NCI-H446 treated with DMSO at 0.1 percent for 48 hours (cell line): ENCODE results near the gene HLA-DMB.
"Not testable (repeated sequence)": the region's sequence is repeated elsewhere in the genome, so short reads cannot be mapped to it uniquely, and the experiment has no call there.

Source experiments
- DNase-seq: peaks from one replicate; lab custom pipeline; 2025; lab: John Stamatoyannopoulos, UW

The HLA-DMB gene

DNA sequence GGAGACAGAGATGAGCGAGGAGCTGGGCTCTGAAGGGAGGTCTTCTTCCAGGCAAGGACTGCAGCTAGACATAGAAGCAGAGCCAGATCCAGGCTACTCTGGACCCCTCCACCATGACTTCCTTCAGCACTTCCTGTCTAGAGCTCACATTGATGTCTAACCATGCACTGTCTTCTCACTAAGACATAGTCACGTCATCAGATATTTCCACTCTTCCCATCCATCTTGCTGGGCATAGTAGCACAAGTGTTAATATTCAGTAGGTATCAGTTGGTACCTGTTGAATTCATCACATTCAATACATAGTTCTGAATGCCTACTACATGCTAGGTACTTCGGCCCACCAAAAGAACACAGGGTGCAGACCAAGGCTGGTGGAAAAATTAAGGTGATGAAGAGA is 9.2 kb upstream of the HLA-DMB start:
- no peak for DNase-seq

DNA sequence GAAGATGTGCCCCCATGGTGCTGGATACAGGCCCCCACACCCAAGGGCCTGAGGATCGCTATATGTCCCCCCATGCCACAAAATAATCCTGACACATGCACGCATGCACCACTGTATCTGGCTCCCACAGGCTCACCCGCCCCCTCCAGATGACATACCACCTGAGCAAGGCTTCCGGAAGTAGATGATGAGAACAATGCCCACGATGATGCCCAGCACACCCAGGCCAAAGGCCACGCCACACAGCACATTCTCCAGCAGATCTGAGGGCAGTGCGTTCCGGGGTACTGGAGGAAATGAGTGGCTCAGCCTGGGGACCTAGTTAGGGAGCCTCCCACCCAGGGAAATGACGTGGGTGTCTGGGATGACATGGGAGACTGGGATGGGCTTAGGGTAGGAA is 8.3 kb upstream of the HLA-DMB start:
- no peak for DNase-seq

DNA sequence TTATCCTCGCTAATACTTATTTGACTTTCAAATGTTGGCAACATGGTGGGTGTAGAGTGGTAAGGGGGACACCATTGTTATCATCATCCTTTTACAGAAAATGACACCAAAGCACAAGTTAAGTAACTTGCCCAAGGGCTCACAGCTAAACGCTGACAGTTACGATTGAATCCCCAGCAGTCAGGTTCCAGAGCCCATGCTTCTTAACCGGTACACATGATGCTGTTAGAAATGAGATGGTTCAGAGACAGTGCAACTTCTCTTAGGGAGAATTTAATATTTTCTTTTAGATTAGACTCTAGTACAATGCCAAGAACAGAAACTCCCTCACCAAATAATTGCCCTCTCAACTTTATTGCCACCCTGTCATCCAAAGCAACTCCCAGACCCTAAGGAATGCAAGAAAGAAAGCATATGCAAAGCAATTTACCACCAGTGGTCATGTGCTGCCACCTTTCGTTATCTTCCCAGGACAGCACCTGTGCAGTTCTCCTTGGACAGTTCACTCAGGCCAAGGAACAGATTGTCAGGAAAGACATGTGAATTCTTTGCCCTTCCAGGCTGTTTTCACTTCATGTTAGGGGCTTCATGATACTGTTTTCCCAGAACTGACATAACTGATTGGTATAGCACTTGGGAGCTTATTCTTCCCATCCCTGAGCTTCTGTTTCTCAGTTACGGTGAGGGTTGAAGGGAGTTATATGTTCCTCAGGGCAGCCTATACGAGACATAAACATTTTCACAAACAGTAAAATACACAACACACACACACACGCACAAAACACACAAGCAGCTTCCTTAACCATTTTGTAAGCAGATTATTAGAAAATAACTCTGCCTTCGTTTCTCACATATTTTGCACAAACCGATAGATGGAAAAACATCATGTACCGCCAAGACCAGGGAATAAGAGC is 7.0 kb upstream of the HLA-DMB start:
- no peak for DNase-seq

GRCh38 chr6:32946893-32947292 is 6.1 kb upstream of the HLA-DMB start:
- no peak for DNase-seq

- no peak for DNase-seq
Measured at GRCh38 chr6:32945953-32946352, 5.1 kb upstream of the HLA-DMB start.

- no peak for DNase-seq
Measured at GRCh38 chr6:32945108-32945760, 4.4 kb upstream of the HLA-DMB start.

- DNase-seq: no peak
Measured at GRCh38 chr6:32943864-32944649, 3.2 kb upstream of the HLA-DMB start.

- DNase-seq: not testable (repeated sequence)
Measured at GRCh38 chr6:32942555-32943123, 1.8 kb upstream of the HLA-DMB start.

DNA sequence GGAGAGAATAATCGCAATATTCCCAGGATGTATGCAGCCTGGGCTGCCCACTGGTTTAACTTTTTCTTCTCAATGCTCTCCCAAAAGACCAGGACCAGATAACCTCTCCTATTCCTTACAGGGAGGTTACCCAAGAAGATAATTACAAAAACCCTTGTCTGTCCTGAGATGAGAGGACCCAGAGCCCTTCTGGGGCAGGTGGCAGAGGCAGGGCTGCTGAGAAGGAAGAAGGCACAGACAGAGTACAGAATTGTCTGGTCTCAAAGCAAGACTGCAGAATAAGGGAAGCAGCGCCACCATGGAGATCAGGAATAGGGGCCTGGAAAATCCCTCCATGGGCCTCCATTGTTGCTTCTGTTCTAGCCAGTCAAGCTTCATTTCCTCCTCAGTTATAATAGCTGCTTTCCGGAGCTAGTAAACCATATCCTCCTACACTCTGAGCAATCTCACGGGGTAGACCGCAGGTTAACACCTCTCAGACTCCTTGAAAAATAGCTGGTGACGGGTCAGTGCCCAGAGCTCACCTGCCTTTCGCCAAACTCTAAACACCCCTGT is 463 bp upstream of the HLA-DMB start:
- no peak for DNase-seq

DNA sequence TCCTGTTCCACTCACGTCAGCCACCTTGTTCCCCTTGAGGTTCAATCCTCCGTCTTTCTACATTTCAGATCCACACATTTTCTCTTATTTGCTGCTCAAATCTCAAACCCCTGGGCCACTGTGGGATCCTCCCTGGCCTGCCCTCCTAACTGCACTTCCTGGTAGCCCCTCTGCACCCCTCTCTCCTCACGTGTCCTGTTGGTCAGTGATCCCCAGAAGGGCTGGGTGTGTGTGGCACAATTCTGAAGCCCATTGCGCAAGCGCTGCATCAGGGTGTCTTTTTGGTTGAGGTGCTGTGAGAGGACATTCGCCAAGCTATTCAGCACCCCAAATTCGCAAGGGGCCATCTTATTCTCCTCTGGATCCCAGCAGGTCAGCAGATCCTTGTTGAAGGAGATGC is 2.3 kb downstream of the HLA-DMB start:
- DNase-seq: no peak

DNA sequence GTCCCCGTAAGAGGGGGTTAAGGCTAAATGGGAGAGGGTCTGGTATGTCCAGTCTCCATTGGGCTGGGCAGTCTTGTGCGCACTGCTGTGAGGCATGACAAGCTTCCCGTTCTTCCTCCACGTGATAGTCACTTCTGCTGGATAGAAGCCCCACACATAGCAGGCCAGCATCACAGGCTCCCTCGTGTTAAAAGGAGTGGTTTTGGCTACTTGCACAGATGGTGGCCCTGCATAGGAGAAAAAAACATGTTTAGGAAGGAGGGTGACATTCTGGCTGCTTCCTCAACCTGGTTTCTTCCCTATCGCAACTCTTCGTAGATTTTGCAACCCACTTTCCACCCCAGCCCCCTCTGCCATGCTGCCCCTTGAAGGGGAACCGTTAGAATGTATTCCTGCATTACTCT is 3.6 kb downstream of the HLA-DMB start:
- no peak for DNase-seq

DNA sequence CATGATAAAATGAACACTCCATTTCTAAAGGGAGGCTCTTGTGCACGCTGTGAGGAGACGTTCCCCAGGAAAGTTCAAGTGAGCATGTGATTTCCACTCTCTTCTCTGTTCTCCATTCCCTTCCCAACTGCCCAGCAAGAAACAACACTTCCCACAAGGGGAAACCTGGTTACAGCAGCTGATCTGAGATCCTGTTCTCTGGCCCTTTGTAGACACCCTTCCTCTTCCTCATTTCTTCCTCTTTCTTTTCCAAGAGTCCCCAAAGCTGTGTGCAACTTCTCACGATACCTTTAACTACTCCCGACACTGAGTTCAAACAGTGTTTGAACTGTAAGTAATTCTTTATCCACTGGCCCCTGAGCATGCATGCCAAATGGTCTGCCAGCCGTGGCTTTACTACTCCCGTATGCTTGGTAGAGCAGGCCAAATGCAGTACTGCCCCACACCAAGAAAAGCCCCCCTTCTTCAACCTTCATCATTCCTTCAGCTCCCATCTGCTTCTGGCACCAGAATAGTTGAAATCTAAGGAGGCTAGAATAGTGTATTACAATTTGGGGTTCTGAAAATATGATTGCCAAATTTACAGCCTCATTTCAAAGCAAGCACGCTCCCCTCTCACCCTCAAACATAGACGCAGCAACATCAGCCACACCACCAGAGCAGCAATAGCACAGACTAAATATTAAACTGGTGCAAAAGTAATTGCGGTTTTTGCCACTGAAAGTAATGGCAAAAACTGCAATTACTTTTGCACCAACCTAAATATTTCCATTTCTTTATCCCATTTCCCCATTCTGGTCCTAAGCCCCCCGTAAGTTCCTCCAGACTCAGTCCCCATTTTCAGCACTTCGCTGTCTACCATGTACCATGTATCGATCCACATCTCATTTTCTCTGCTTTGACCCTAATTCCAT is 4.3 kb downstream of the HLA-DMB start:
- DNase-seq: no peak

- no peak for DNase-seq
Measured at GRCh38 chr6:32935551-32936238, 5.1 kb downstream of the HLA-DMB start.

- peak; percentile 23 for DNase-seq
Measured at GRCh38 chr6:32933661-32934085, 7.2 kb downstream of the HLA-DMB start.

DNA sequence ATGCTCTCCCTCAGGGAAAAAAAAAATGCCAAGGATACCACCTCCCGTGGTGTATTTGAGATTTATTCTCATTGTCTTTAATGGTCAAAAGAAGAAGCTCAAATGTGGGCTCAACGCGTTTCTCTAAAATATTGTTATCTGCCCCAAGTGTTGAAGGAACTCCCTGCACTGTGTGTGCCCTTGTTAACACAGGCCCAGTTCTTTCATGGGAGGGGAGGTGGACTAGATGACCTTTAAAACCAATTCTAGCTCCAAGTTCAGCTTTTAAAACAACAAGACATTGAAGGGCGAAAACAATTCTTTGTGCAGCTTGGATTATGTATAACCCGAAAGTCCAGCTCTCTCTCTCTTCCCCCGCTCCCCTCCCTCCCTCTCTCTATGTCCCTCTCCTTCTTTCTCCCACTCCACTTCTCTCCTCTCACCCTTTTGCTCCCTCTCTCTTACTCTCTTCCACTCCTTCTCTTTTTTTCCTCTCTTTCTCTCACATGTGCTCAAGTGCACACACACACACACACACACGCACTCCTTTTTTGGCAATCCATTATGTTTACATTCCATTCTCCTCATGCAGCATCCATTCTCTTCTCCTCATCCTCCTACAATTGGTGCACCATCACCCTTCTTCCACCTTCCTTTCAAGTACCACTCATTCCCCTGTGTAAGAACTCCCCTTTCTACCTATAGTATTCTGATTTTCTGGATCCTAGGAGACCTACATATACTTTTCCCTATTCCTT is 8.5 kb downstream of the HLA-DMB start:
- no peak for DNase-seq

- DNase-seq: no peak
Measured at GRCh38 chr6:32931211-32931610, 9.6 kb downstream of the HLA-DMB start.

- no peak for DNase-seq
Measured at GRCh38 chr6:32922083-32922482, 18.7 kb downstream of the HLA-DMB start.

DNA sequence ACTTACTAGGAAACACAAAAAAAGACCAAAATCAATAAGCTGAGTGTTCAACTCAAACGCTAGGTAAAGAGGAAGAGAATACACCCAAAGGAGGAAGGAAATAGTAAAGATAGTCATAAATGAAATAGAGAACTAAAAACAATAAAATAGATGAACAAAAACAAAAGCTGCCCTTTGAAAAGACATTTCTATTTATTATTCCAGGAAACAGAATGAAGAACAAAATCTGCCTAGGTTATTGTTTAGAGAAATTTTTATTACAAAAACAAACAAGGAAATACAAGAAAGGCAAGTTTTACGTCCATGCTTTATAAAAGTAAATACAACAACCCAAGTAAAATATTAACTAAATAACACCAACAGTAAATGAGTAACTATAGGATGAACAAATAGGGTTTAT is 20.1 kb downstream of the HLA-DMB start:
- DNase-seq: no peak

DNA sequence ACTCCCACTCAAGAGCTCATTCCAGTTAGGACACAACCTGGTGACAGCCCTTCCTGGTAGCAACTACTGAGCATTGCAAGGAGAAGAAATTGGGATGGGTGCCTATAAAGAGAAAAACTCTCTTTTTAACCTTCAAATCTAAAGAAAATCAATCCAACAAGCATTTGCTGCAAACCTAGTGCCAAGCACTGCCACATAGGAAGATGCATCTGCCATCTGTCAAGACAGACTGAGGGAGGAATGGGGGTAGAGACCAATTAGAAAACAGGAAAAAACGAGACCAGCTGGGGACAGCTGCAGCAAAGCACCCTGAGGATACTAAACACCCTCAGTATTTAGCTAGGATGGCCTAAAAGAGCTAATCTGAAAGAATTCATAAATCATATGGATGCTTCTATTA is 27.9 kb downstream of the HLA-DMB start:
- DNase-seq: peak; percentile 48

DNA sequence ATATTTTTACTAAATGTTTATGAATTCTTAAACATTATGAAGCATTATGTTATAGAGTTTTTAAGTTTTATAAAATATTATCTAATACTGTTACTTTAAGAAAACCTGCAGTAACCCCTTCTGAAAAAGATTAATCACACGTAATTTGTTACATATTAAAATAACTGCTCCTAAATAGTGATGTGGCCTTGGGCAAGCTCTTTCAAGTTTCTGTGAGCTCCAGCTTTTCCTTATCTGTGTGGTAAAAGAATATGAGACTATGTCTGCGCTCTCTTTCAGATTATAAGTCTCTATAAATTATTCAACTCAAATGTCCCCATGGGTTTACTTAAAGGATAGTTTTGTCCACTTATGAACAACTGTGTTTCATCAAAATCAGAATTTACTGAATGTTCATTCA is 31.9 kb downstream of the HLA-DMB start:
- DNase-seq: no peak
